Fibroblast of mammary gland (primary cell): ENCODE data around the gene JMJD6.
"Not testable (repeated sequence)": the region's sequence is repeated elsewhere in the genome, so short reads cannot be mapped to it uniquely, and the experiment has no call there.

Experiments used
- DNase-seq: peaks from one replicate; pipeline ENCODE4 v3.0.0-alpha.2; 2010; ENCODE audit warnings: low read depth
- H3K4me3 ChIP-seq: 2 replicates; pipeline ENCODE4 v1.5.1; 2011; ENCODE audit warnings: low read depth, mild to moderate bottlenecking, low read length, moderate library complexity; ENCODE audit not compliant: control insufficient read depth
- CTCF ChIP-seq: conservative IDR thresholded peaks from 2 replicates; pipeline ENCODE4 v1.5.1; 2011; ENCODE audit warnings: low read depth, low read length, inconsistent platforms; ENCODE audit not compliant: control insufficient read depth, insufficient read depth

JMJD6 gene

GRCh38 chr17:76714822-76715495 is 11.4 kb downstream of the JMJD6 start:
- H3K4me3 ChIP-seq: no peak overlapping the region
- TF ChIP-seq CTCF: peak; percentile 78
- no peak for DNase-seq

GRCh38 chr17:76714336-76714735 is 12.1 kb downstream of the JMJD6 start:
- no peak for DNase-seq
- H3K4me3 ChIP-seq: no peak overlapping the region
- no peak for TF ChIP-seq CTCF

GRCh38 chr17:76713765-76714164 is 12.6 kb downstream of the JMJD6 start:
- no peak for TF ChIP-seq CTCF
- no peak overlapping the region for H3K4me3 ChIP-seq
- DNase-seq: no peak

DNA sequence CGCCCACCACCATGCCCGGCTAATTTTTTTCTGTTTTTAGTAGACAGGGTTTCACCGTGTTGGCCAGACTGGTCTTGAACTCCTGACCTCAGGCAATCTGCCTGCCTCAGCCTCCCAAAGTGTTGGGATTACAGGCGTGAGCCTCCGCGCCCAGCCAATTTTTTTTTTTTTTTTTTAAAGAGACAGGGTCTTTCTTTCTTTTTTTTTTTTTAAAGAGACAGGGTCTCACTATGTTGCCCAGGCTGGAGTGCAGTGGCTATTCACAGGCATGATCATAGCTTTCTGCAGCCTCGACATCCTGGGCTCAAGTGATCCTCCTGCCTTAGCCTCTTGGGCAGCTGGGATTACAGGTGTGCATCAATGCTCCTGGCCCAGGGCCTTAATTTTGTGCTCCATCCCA is 14.1 kb downstream of the JMJD6 start:
- not testable (repeated sequence) for DNase-seq, H3K4me3 ChIP-seq

GRCh38 chr17:76710863-76711611 is 15.4 kb downstream of the JMJD6 start, which contains the start of gene MXRA7:
Gene MXRA7, minus strand, starts transcription at chr17:76710965. Its CDS starts 19 bp downstream, at chr17:76710946.
- peak; percentile 56 for DNase-seq
- no peak for TF ChIP-seq CTCF
- H3K4me3 ChIP-seq: peak within 1 kb of the TSS; percentile 70

DNA sequence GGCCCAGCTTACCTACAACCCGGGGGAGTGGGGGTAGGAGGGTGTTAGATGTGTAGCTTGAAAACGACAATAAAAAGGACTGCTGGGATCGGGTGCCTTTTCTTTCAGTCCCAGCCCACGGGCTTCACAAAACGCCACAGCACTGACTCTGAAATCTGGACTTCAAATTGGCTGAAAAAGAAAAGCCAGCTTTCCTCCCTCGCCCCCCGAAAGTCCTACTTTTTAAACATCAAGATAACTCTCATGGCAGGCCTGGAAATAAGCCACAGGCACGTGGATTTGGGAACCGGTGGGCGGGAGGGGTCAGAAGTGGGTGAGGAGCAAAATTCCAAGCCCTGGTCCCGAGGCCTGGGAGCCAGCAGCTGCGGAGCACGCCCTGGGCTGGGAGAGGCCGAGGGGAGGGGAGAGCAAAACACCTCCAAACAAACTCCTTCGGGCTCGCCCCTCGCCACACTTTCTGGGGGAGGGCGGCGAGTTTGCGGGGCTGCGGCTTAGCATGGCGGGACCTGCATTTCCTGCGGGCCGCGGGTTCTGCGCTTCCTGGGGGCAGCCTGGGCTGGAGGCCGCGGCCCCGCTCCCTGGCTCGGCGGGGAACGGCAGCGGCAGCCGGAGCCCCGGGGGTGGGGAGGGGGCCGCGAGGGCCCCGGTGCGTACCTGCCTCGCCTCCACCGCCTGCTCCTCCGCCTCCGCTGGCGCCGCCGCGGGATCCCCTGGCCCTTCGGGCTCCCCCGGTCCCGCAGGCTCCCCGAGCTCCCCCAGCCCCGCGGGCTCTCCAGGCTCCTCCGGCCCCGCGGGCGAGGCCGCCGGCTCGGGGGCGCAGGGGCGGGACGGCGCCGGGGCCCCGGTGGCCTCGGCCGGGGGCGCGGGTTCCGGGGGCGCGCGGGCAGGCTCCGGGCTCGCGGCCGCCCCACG is 16.2 kb downstream of the JMJD6 start:
- peak overlapping the region; percentile 70 for H3K4me3 ChIP-seq
- DNase-seq: peak; percentile 67

GRCh38 chr17:76709077-76709950 is 17.1 kb downstream of the JMJD6 start:
- peak overlapping the region; percentile 70 for H3K4me3 ChIP-seq
- no peak for TF ChIP-seq CTCF
- DNase-seq: peak; percentile 98
